Measurements from ENCODE around the gene RABGAP1.

Gene RABGAP1

DNA sequence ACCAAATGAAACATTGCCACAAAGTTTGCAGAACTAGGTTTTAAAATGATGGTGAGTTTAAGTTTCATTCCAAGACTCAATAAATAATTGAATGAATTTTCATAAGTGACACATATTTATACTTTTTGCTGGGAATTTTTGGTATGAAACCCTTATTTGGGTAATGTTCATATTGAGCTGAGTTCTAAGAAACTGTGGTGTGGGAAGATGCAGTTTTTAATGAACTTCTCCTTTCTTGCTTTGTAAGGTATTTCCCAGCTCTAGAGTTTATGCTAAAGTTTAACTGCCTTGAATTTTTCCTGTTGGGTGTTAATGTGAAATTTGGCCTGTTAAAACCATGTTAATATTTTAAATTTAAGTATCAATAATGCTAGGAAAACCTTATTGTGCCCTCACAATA lies 15.1 kb downstream of the RABGAP1 start:
- TF ChIP-seq POLR2A (IDR thresholded peaks at IDR 0.05; ENCODE audit: low read length) (no peak), GATA1 (IDR thresholded peaks at IDR 0.05; ENCODE audit: low read depth, low read length) (no peak)
- no peak for DNase-seq

DNA sequence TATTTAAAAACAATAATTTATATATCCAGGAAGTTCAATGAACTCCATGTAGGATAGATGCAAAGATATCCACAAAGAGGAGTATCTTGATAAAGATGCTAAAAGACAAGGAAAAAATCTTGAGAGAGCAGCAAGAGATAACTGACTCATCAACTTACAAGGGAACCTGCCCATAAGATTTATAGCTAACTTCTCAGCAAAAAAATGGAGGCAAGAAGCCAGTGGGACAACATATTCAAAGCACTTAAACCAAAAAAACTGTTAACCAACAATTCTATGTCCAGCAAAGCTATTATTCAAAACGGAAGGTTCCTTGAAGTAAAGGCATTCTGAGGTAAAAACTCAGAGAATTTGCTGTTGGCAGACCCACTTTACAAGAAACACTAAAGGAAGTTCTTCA lies 20.3 kb downstream of the RABGAP1 start:
- TF ChIP-seq POLR2A (IDR thresholded peaks at IDR 0.05; ENCODE audit: low read length) = no peak
- TF ChIP-seq GATA1 (IDR thresholded peaks at IDR 0.05; ENCODE audit: low read depth, low read length) = no peak
- no peak for DNase-seq

DNA sequence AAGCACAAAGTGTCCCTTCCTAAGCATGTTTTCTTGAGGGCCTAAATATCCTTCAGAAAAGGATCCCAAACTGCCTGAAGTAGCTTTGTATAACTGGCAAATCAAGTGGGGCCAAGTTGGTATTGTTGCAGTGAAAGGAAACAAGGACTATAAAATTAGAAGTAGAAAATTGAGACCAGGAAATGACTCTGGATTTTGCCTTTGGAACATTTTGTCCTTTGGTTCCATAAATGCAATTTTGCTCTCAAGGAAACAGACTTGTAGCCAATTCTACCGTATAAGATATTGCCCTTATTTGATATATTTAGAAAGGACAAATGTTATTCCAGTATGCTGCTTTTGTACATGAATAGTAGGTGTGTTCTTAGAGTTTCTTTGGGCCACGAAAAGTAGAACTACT lies 34.4 kb downstream of the RABGAP1 start:
- no peak for TF ChIP-seq GATA1 (IDR thresholded peaks at IDR 0.05; ENCODE audit: low read depth, low read length)
- TF ChIP-seq POLR2A (IDR thresholded peaks at IDR 0.05; ENCODE audit: low read length) = no peak
- no peak for DNase-seq

- no peak for TF ChIP-seq POLR2A (IDR thresholded peaks at IDR 0.05; ENCODE audit: low read length)
- no peak for TF ChIP-seq GATA1 (IDR thresholded peaks at IDR 0.05; ENCODE audit: low read depth, low read length)
- DNase-seq = no peak
These were observed 37.8 kb downstream of the RABGAP1 start for GRCh38 chr9:122978601-122979000.

DNA sequence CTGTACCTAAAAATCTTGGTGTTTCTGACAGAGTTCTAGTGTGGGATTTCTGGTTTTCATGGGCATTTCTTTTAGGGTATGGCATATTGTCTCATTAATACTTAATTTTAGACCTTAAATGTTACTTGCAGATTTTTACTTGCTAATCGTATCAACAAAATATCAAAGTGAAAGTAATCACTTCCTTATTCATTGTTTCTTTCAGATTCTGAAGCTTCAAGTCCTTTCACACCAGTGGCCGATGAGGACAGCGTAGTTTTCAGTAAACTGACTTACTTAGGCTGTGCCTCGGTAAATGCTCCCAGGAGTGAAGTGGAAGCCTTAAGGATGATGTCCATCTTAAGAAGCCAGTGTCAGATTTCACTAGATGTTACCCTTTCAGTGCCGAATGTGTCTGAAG lies 45.2 kb downstream of the RABGAP1 start:
- TF ChIP-seq POLR2A (IDR thresholded peaks at IDR 0.05; ENCODE audit: low read length) = no peak
- no peak for TF ChIP-seq GATA1 (IDR thresholded peaks at IDR 0.05; ENCODE audit: low read depth, low read length)
- no peak for DNase-seq

- no peak for TF ChIP-seq GATA1 (IDR thresholded peaks at IDR 0.05; ENCODE audit: low read depth, low read length)
- no peak for TF ChIP-seq POLR2A (IDR thresholded peaks at IDR 0.05; ENCODE audit: low read length)
- no peak for DNase-seq
These were observed 47.3 kb downstream of the RABGAP1 start for GRCh38 chr9:122988141-122988540.

- no peak for DNase-seq
- TF ChIP-seq GATA1 (IDR thresholded peaks at IDR 0.05; ENCODE audit: low read depth, low read length) = no peak
- TF ChIP-seq POLR2A (IDR thresholded peaks at IDR 0.05; ENCODE audit: low read length) = no peak
These were observed 48.3 kb downstream of the RABGAP1 start for GRCh38 chr9:122988920-122989621.

DNA sequence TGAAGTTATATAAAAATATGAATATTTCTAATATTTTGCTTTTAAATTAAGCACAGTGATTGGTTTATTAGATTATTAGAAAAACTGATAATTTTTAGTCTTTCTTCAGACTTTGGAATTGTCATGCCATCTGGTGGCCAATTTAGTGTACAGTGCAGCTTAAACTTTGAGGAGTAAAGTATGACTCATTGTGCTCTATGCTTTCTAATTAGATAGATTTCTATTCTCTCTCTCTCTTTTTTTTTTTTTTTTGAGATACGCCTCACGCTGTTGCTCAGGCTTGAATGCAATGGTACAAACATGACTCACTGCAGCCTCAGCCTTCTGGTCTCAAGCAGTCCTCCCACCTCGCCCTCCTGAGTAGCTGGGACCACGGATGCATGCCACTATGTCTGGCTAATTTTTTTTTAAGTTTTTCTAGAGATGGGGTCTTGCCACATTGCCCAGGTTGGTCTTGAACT lies 50.6 kb downstream of the RABGAP1 start:
- TF ChIP-seq POLR2A (IDR thresholded peaks at IDR 0.05; ENCODE audit: low read length) (no peak), GATA1 (IDR thresholded peaks at IDR 0.05; ENCODE audit: low read depth, low read length) (no peak)
- peak; percentile 69 to 81 for DNase-seq

DNA sequence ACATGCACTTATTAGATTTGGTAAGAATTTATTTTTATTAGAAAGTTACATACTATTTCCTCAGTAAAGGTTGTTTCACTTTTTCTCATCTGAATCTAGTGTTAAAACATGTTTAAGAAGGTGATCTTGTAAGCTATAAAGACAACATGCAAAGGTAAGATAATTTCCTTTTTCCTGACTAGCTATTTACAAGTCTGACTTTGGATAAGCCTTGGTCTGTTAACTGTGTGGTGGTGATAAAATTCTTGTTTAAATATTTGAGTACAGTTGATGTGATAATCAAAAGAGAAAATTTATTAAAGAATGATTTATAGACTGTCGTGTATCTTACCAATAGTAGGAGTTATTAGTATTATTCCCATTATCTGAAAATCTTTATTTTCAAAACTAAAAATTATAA lies 55.8 kb downstream of the RABGAP1 start:
- no peak for TF ChIP-seq POLR2A (IDR thresholded peaks at IDR 0.05; ENCODE audit: low read length)
- DNase-seq = peak; percentile 33 to 68

DNA sequence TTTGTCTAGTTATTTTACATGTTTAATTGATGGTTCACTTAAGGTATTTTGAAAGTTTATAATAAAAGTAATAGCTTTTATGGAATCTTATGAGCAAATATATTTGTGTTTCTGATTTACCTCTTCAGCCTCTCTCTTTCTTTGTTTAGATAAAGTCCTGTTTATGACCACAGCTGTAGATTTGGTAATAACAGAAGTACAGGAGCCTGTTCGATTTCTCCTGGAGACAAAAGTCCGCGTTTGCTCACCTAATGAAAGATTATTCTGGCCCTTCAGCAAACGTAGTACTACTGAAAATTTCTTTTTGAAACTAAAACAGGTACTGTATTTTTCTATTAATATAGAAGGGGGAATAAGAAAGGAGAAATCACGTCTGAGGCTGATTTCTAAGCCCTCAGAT lies 57.6 kb downstream of the RABGAP1 start:
- no peak for TF ChIP-seq GATA1 (IDR thresholded peaks at IDR 0.05; ENCODE audit: low read depth, low read length)
- TF ChIP-seq POLR2A (IDR thresholded peaks at IDR 0.05; ENCODE audit: low read length) = no peak
- DNase-seq = no peak

- DNase-seq = peak in 1 of 2 experiments; percentile 32
- TF ChIP-seq POLR2A (IDR thresholded peaks at IDR 0.05; ENCODE audit: low read length) = no peak
These were observed 59.7 kb downstream of the RABGAP1 start for GRCh38 chr9:123000371-123001068.

DNA sequence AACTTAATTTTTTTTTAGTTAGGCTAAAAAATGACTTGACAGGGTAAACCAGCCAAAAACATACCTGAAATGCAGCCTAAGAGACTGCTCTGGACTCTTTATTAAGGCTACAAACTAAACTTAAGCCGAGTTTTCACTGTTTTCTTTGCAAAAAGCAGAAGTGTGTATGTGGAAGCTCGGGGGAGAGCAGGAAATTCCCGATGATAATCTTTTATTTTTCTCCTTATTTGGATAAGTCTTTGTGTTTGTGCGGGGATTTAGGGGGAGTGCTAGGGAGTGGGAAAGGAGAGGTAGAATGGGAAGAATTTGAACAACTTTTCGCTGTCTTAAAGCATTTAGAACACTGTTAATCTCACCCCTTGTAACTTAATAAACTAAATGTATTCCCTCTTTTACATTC lies 61.9 kb downstream of the RABGAP1 start:
- DNase-seq = peak in 1 of 2 experiments; percentile 34
- TF ChIP-seq POLR2A (IDR thresholded peaks at IDR 0.05; ENCODE audit: low read length) (no peak), GATA1 (IDR thresholded peaks at IDR 0.05; ENCODE audit: low read depth, low read length) (no peak)

GRCh38 chr9:123003466-123003865 lies 62.6 kb downstream of the RABGAP1 start:
- TF ChIP-seq GATA1 (IDR thresholded peaks at IDR 0.05; ENCODE audit: low read depth, low read length) (no peak), POLR2A (IDR thresholded peaks at IDR 0.05; ENCODE audit: low read length) (no peak)
- DNase-seq = peak; percentile 50 to 66

DNA sequence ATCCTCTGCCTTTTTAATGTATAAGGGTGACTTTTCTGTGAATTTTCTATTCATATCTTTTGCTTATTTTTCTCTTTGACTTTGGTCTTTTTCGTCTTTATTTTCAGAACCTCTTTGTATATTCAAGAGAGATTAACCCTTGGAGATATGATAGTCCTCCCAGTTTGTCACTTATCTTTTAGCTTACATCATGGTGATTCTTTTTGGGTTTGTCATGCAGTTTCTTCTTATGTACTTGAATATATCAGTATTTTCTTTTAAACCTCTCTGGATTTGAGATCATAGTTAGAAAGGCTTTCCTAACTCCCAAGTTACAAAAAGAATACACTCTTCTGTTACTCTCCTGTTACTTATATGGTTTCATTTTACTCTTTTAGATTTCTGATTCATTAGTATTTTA lies 65.1 kb downstream of the RABGAP1 start:
- peak in 1 of 2 experiments; percentile 19 for DNase-seq
- TF ChIP-seq GATA1 (IDR thresholded peaks at IDR 0.05; ENCODE audit: low read depth, low read length) (no peak), POLR2A (IDR thresholded peaks at IDR 0.05; ENCODE audit: low read length) (no peak)

DNA sequence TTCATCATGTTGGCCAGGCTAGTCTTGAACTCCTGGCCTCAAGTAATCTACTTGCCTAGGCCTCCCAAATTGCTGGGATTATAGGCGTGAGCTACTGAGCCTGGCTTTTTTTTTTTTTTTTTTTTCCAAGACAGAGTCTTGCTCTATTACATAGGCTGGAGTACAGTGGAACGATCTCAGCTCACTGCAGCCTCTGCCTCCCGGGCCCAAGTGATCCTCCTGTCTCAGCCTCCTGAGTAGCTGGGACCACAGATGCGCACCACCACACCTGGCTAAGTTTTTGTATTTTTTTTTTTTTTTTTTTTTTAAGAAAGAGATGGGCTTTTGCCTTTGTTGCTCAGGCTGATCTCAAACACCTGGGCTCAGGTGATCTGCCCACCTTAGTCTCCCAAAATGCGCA lies 66.4 kb downstream of the RABGAP1 start:
- TF ChIP-seq POLR2A (IDR thresholded peaks at IDR 0.05; ENCODE audit: low read length) = no peak
- no peak for TF ChIP-seq GATA1 (IDR thresholded peaks at IDR 0.05; ENCODE audit: low read depth, low read length)
- DNase-seq = no peak

All from erythroblast (primary cell).